Caco-2 (cell line): ENCODE measurements around the gene CPNE2. TPM values are rescaled to one million over a fixed set of nuclear protein-coding genes. Genes with fewer than 3 reads are reported as not detected.

Experiments used
- BruUV-seq: library from RNA; stranded (reverse); fragments of 400-500 nt; replicated peaks from 2 replicates; lab custom pipeline; 2021; lab: Mats Ljungman, UMichigan
- CTCF ChIA-PET: fragments of 300-600 bp; sonication (Branson Sonifier 250); formaldehyde crosslinking; loops from one replicate; lab custom pipeline; 2022; ENCODE audit warnings: antibody characterized with exemption; lab: Charles Lee
- POLR2A ChIA-PET: fragments of 300-600 bp; sonication (Branson Sonifier 250); formaldehyde crosslinking; loops from one replicate; lab custom pipeline; 2022; ENCODE audit warnings: antibody characterized with exemption; lab: Charles Lee
- DNase-seq, 2 experiments: peaks; one replicate each; pipeline versions ENCODE4 v3.0.0 to v3.0.0-alpha.2; 2020 to 2022
- H3K27me3 ChIP-seq: replicated peaks from 2 replicates; pipeline ENCODE4 v1.6.0; 2011; ENCODE audit warnings: low read length; ENCODE audit not compliant: control insufficient read depth, insufficient read depth
- H3K36me3 ChIP-seq: 2 replicates; pipeline ENCODE4 v1.5.1; 2011; ENCODE audit warnings: low read length; ENCODE audit not compliant: control insufficient read depth, insufficient read depth
- H3K4me1 ChIP-seq: fragments of 250-450 bp; sonication (Bioruptor Pico); 2 replicates; pipeline ENCODE4 v1.5.1; 2020; ENCODE audit warnings: mild to moderate bottlenecking
- H3K4me3 ChIP-seq: 2 replicates; pipeline ENCODE4 v1.5.1; 2011; ENCODE audit warnings: low read depth, mild to moderate bottlenecking, control low read depth, low read length
- H3K9me3 ChIP-seq: fragments of 250-450 bp; sonication (Bioruptor Pico); 2 replicates; pipeline ENCODE4 v1.5.1; 2020; ENCODE audit warnings: mild to moderate bottlenecking, moderate library complexity
- H3K27ac Mint-ChIP-seq: one replicate; pipeline ENCODE4 v1.8.0; 2022; ENCODE audit warnings: mixed read lengths; ENCODE audit not compliant: unreplicated experiment
- H3K27me3 Mint-ChIP-seq: one replicate; pipeline ENCODE4 v1.8.0; 2022; ENCODE audit warnings: mixed read lengths; ENCODE audit not compliant: insufficient read depth, unreplicated experiment
- H3K36me3 Mint-ChIP-seq: one replicate; pipeline ENCODE4 v1.8.0; 2022; ENCODE audit warnings: mild to moderate bottlenecking, mixed read lengths; ENCODE audit not compliant: insufficient read depth, unreplicated experiment
- H3K4me1 Mint-ChIP-seq: one replicate; pipeline ENCODE4 v1.8.0; 2022; ENCODE audit warnings: low read depth, mixed read lengths; ENCODE audit not compliant: unreplicated experiment
- H3K4me3 Mint-ChIP-seq: one replicate; pipeline ENCODE4 v1.8.0; 2022; ENCODE audit warnings: mild to moderate bottlenecking, moderate library complexity, mixed read lengths; ENCODE audit not compliant: unreplicated experiment
- H3K9me3 Mint-ChIP-seq: one replicate; pipeline ENCODE4 v1.8.0; 2022; ENCODE audit warnings: mixed read lengths; ENCODE audit not compliant: unreplicated experiment
- CTCF ChIP-seq, 2 experiments: fragments of 200-600 bp in 1 of 2; IDR thresholded peaks; 1 replicate in 1 of 2; 2 replicates in 1 of 2; pipeline versions ENCODE4 v1.5.1 to v1.8.0; 2011 to 2022; ENCODE audit warnings: antibody characterized with exemption in 1 of 2, control low read depth in 1 of 2, inconsistent platforms in 1 of 2, low read depth in 1 of 2, low read length in 1 of 2, mild to moderate bottlenecking in 1 of 2, moderate library complexity in 1 of 2; ENCODE audit not compliant: insufficient read depth in 1 of 2, severe bottlenecking in 1 of 2, unreplicated experiment in 1 of 2
- intact Hi-C: fragments of 100-400 bp; cut with micrococcal nuclease; formaldehyde crosslinking; loops from one replicate; pipeline ENCODE4 v1.10.0; 2022; ENCODE audit not compliant: unreplicated experiment
- total RNA-seq: library from RNA; stranded (reverse); gene quantifications from 2 replicates; pipeline ENCODE4 v1.2.3, GENCODE V29; 2022

CPNE2 gene
- total RNA-seq, 1 experiment from 2014 or later = 46.3 TPM

GRCh38 chr16:57118461-57119084 is 26.2 kb downstream of the CPNE2 start:
- POLR2A ChIA-PET = no interaction called here
- DNase-seq = no peak

GRCh38 chr16:57123216-57123973 is 31.0 kb downstream of the CPNE2 start:
- no peaks in the 10 kb centered on the region for H3K36me3 ChIP-seq
- H3K4me1 Mint-ChIP-seq = no peaks in the 10 kb centered on the region
- H3K4me3 Mint-ChIP-seq = no peak overlapping the region
- no peak for TF ChIP-seq CTCF (IDR thresholded peaks at IDR 0.05; ENCODE audit: insufficient read depth in 1 of 2, low read depth in 1 of 2, low read length in 1 of 2, severe bottlenecking in 1 of 2, unreplicated experiment in 1 of 2)
- intact Hi-C loops = no loop called here
- ChIA-PET POLR2A (no interaction called here), CTCF (no interaction called here)
- no peaks in the 10 kb centered on the region for H3K27me3 ChIP-seq
- no peak for DNase-seq
- no peaks in the 10 kb centered on the region for H3K4me1 ChIP-seq
- H3K27ac Mint-ChIP-seq = no peak overlapping the region
- no peaks in the 10 kb centered on the region for H3K9me3 ChIP-seq
- no peak overlapping the region for H3K4me3 ChIP-seq
- no TSS peak for BruUV-seq
- H3K9me3 Mint-ChIP-seq = no peaks in the 10 kb centered on the region
- no peaks in the 10 kb centered on the region for H3K27me3 Mint-ChIP-seq
- peaks cover 4% of the 10 kb centered on the region for H3K36me3 Mint-ChIP-seq

More at GRCh38 chr16:57118461-57119084, 26.2 kb downstream of the CPNE2 start:
- CTCF ChIA-PET = interaction anchor here (0.6 to 0.7 kb wide), 2 partner anchors 45 to 76 kb away, joined by 6 read pairs; no protein-coding TSS in a partner anchor
- no peaks in the 10 kb centered on the region for H3K4me1 ChIP-seq
- no peak for TF ChIP-seq CTCF (IDR thresholded peaks at IDR 0.05; ENCODE audit: insufficient read depth in 1 of 2, low read depth in 1 of 2, low read length in 1 of 2, severe bottlenecking in 1 of 2, unreplicated experiment in 1 of 2)
- Mint-ChIP-seq H3K9me3 (no peaks in the 10 kb centered on the region), H3K4me1 (no peaks in the 10 kb centered on the region), H3K27me3 (no peaks in the 10 kb centered on the region), H3K4me3 (no peak overlapping the region), H3K27ac (no peak overlapping the region), H3K36me3 (no peaks in the 10 kb centered on the region)
- no TSS peak for BruUV-seq
- no peaks in the 10 kb centered on the region for H3K27me3 ChIP-seq
- no peak overlapping the region for H3K4me3 ChIP-seq
- peaks cover 3% of the 10 kb centered on the region; the same call in 1 of the 2 replicates for H3K36me3 ChIP-seq
- H3K9me3 ChIP-seq = no peaks in the 10 kb centered on the region
- intact Hi-C loops = no loop called here

- H3K4me1 ChIP-seq = no peaks in the 10 kb centered on the region
- CTCF ChIA-PET = no interaction called here
- intact Hi-C loops = no loop called here
- H3K27me3 ChIP-seq = no peaks in the 10 kb centered on the region
- POLR2A ChIA-PET = no interaction called here
- Mint-ChIP-seq H3K27ac (no peak overlapping the region), H3K4me3 (no peak overlapping the region), H3K27me3 (no peaks in the 10 kb centered on the region), H3K9me3 (no peaks in the 10 kb centered on the region), H3K4me1 (no peaks in the 10 kb centered on the region), H3K36me3 (peaks cover 8% of the 10 kb centered on the region)
- no peak for TF ChIP-seq CTCF (IDR thresholded peaks at IDR 0.05; ENCODE audit: insufficient read depth in 1 of 2, low read depth in 1 of 2, low read length in 1 of 2, severe bottlenecking in 1 of 2, unreplicated experiment in 1 of 2)
- H3K4me3 ChIP-seq = no peak overlapping the region
- H3K9me3 ChIP-seq = no peaks in the 10 kb centered on the region
- no peaks in the 10 kb centered on the region for H3K36me3 ChIP-seq
- no TSS peak for BruUV-seq
- DNase-seq = no peak
Measured at GRCh38 chr16:57123974-57124674, 31.7 kb downstream of the CPNE2 start.
